C4-2B (cell line): ENCODE data around the gene KCNA10.

Experiments used
- ZFX ChIP-seq: fragments of 450-650 bp; IDR thresholded peaks from 2 replicates; pipeline ENCODE4 v1.6.1; 2017
- TF ChIP-seq, protein P1 (sequence below): fragments of 450-650 bp; conservative IDR thresholded peaks from 2 replicates; pipeline ENCODE4 v1.5.1; 2017; ENCODE audit warnings: mild to moderate bottlenecking

DNA sequence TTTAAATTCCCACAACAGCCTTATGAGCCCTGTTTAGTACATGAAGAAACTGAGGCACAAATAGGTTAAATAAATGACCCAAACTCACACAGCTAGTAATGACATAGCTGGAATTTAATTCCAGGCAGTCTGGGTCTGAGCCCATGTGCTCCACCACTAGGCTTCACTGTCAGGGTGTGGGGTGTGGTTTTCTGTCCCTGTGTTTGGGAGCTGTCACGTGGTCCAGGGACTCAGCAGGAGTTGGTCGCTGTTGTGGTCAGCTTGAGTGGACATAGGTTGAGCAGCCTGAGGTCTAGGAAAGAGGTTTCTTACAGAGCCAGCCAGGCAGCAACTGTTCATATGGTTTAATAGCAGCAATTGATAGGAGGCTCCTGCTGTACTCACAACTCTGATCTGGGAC lies 28.0 kb upstream of the KCNA10 start:
- TF ChIP-seq, protein P1, sequence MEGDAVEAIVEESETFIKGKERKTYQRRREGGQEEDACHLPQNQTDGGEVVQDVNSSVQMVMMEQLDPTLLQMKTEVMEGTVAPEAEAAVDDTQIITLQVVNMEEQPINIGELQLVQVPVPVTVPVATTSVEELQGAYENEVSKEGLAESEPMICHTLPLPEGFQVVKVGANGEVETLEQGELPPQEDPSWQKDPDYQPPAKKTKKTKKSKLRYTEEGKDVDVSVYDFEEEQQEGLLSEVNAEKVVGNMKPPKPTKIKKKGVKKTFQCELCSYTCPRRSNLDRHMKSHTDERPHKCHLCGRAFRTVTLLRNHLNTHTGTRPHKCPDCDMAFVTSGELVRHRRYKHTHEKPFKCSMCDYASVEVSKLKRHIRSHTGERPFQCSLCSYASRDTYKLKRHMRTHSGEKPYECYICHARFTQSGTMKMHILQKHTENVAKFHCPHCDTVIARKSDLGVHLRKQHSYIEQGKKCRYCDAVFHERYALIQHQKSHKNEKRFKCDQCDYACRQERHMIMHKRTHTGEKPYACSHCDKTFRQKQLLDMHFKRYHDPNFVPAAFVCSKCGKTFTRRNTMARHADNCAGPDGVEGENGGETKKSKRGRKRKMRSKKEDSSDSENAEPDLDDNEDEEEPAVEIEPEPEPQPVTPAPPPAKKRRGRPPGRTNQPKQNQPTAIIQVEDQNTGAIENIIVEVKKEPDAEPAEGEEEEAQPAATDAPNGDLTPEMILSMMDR = no peak
- no peak for TF ChIP-seq ZFX
